Fibroblast of lung (primary cell): ENCODE data around the gene AKAP13. TPM values are rescaled to one million over a fixed set of nuclear protein-coding genes. Genes with fewer than 3 reads are reported as not detected.

Source experiments
- DNase-seq, 2 donors: peaks; one replicate each; pipeline versions ENCODE4 v3.0.0 to v3.0.0-alpha.2; 2010; ENCODE audit warnings: low read depth in 2 of 2
- H2AFZ ChIP-seq: 2 replicates; pipeline ENCODE4 v1.5.1; 2012; ENCODE audit warnings: low read length, control low read depth, inconsistent platforms
- H3K27ac ChIP-seq: 2 replicates; pipeline ENCODE4 v1.5.1; 2011; ENCODE audit warnings: low read length, control low read depth; ENCODE audit not compliant: insufficient read depth
- H3K27me3 ChIP-seq: 2 replicates; pipeline ENCODE4 v1.5.1; 2011; ENCODE audit warnings: mild to moderate bottlenecking, low read length; ENCODE audit not compliant: control insufficient read depth, insufficient read depth
- H3K36me3 ChIP-seq: 2 replicates; pipeline ENCODE4 v1.5.1; 2011; ENCODE audit warnings: low read length; ENCODE audit not compliant: control insufficient read depth, insufficient read depth
- H3K4me1 ChIP-seq: 2 replicates; pipeline ENCODE4 v1.5.1; 2011; ENCODE audit warnings: low read length; ENCODE audit not compliant: control insufficient read depth, insufficient read depth; ENCODE audit errors: extremely low read depth
- H3K4me2 ChIP-seq: 2 replicates; pipeline ENCODE4 v1.5.1; 2011; ENCODE audit warnings: low read length, control low read depth; ENCODE audit not compliant: insufficient read depth; ENCODE audit errors: extremely low read depth
- H3K4me3 ChIP-seq, 4 experiments: fragments of 200-600 bp in 1 of 4; sonication (generic) in 1 of 4; replicated peaks in 1 of 4; 2 replicates each; pipeline ENCODE4 v1.5.1; 2011 to 2016; ENCODE audit warnings: low read length in 4 of 4, low read depth in 3 of 4, mild to moderate bottlenecking in 3 of 4, control low read depth in 2 of 4, inconsistent platforms in 1 of 4, mixed read lengths in 1 of 4; ENCODE audit not compliant: insufficient read depth in 1 of 4; ENCODE audit errors: control extremely low read depth in 1 of 4
- H3K79me2 ChIP-seq: 2 replicates; pipeline ENCODE4 v1.5.1; 2012; ENCODE audit warnings: mild to moderate bottlenecking, low read length, inconsistent platforms; ENCODE audit not compliant: control insufficient read depth, insufficient read depth
- H3K9ac ChIP-seq: 2 replicates; pipeline ENCODE4 v1.5.1; 2011; ENCODE audit warnings: mild to moderate bottlenecking, low read length, control low read depth; ENCODE audit not compliant: insufficient read depth
- H3K9me3 ChIP-seq: 2 replicates; pipeline ENCODE4 v1.5.1; 2012; ENCODE audit warnings: low read depth, low read length; ENCODE audit not compliant: control insufficient read depth, insufficient read depth
- H4K20me1 ChIP-seq: 2 replicates; pipeline ENCODE4 v1.5.1; 2011; ENCODE audit warnings: low read length; ENCODE audit not compliant: control insufficient read depth, insufficient read depth; ENCODE audit errors: extremely low read depth
- CTCF ChIP-seq, 2 donors: IDR thresholded peaks in 1 of 2; conservative IDR thresholded peaks in 1 of 2; 1 replicate in 1 of 2; 2 replicates in 1 of 2; pipeline ENCODE4 v1.5.1; 2011 to 2012; ENCODE audit warnings: low read length in 2 of 2, control low read depth in 1 of 2, inconsistent platforms in 1 of 2, low read depth in 1 of 2, mild to moderate bottlenecking in 1 of 2
- EZH2 ChIP-seq: IDR thresholded peaks from 2 replicates; pipeline ENCODE4 v1.5.1; 2012; ENCODE audit warnings: low read length, control low read depth, mild to moderate bottlenecking; ENCODE audit errors: missing control alignments
- polyA plus RNA-seq, 2 donors: library from polyadenylated mRNA; depleted of rRNA in 1 of 2; stranded (reverse) in 1 of 2; unstranded in 1 of 2; fragments of >200 nt; gene quantifications; 2 replicates each; pipeline ENCODE4 v1.2.1, GENCODE V29; 2011 to 2012; ENCODE audit warnings: missing spikeins in 1 of 2
- total RNA-seq: library from RNA; depleted of rRNA; stranded (reverse); fragments of >200 nt; gene quantifications from 2 replicates; pipeline ENCODE4 v1.2.1, GENCODE V29; 2014

The AKAP13 gene
- total and polyA plus RNA-seq, 2 donors (not counting 1 experiment from before 2014, with no cell fraction given) = 8.3 to 68.4 TPM

GRCh38 chr15:85464471-85464870 is 84.1 kb downstream of the AKAP13 start:
- no peaks in the 10 kb centered on the region for H3K27me3 ChIP-seq
- H3K4me2 ChIP-seq = no peak overlapping the region
- no peak for TF ChIP-seq CTCF (conservative IDR thresholded peaks at IDR 0.05 in 1 of 2, IDR thresholded peaks at IDR 0.05 in 1 of 2; ENCODE audit: low read depth in 1 of 2, low read length in 2 of 2)
- no peak for TF ChIP-seq EZH2
- H3K9me3 ChIP-seq = no peaks in the 10 kb centered on the region
- H3K27ac ChIP-seq = no peak overlapping the region
- no peak overlapping the region for H3K4me3 ChIP-seq
- H4K20me1 ChIP-seq = no peaks in the 10 kb centered on the region
- no peaks in the 10 kb centered on the region for H3K36me3 ChIP-seq
- no peak overlapping the region for H2AFZ ChIP-seq
- no peak for DNase-seq
- no peaks in the 10 kb centered on the region for H3K4me1 ChIP-seq
- H3K79me2 ChIP-seq = peaks cover 12% of the 10 kb centered on the region
- H3K9ac ChIP-seq = no peak overlapping the region

GRCh38 chr15:85470563-85471271 is 90.3 kb downstream of the AKAP13 start:
- no peaks in the 10 kb centered on the region for H4K20me1 ChIP-seq
- no peak overlapping the region for H3K4me2 ChIP-seq
- H3K9me3 ChIP-seq = no peaks in the 10 kb centered on the region
- no peak overlapping the region for H3K4me3 ChIP-seq
- H3K4me1 ChIP-seq = peaks cover 9% of the 10 kb centered on the region
- H3K27ac ChIP-seq = no peak overlapping the region
- H3K27me3 ChIP-seq = no peaks in the 10 kb centered on the region
- H3K36me3 ChIP-seq = no peaks in the 10 kb centered on the region
- DNase-seq = no peak
- H3K79me2 ChIP-seq = peaks cover 22% of the 10 kb centered on the region
- no peak overlapping the region for H2AFZ ChIP-seq
- TF ChIP-seq CTCF (conservative IDR thresholded peaks at IDR 0.05 in 1 of 2, IDR thresholded peaks at IDR 0.05 in 1 of 2; ENCODE audit: low read depth in 1 of 2, low read length in 2 of 2) (no peak), EZH2 (no peak)
- no peak overlapping the region for H3K9ac ChIP-seq

DNA sequence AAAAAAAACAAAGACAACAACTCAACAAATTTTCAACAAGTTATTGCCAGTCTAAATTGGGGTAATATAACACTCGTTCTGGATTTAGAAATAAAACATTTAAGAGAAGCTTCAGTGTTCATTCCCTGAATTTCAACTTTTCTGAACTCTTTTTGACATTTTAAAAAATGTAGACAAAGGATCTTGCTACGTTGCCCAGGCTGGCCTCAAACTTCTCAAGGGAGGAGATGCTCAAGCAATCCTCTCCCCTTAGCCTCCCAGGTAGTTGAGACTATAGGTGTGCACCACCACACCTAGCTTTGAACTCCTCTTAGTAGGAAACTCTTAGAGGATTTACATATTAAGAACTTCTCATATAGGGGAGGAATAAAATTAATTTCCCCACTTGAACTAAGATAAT is 91.9 kb downstream of the AKAP13 start:
- H3K36me3 ChIP-seq = no peaks in the 10 kb centered on the region
- H3K4me3 ChIP-seq = no peak overlapping the region
- no peak for DNase-seq
- no peaks in the 10 kb centered on the region for H4K20me1 ChIP-seq
- peaks cover 30% of the 10 kb centered on the region for H3K79me2 ChIP-seq
- H3K4me1 ChIP-seq = peaks cover 12% of the 10 kb centered on the region
- no peak overlapping the region for H3K27ac ChIP-seq
- H3K9me3 ChIP-seq = no peaks in the 10 kb centered on the region
- no peak overlapping the region for H3K9ac ChIP-seq
- no peak overlapping the region for H2AFZ ChIP-seq
- H3K4me2 ChIP-seq = no peak overlapping the region
- no peaks in the 10 kb centered on the region for H3K27me3 ChIP-seq
- TF ChIP-seq EZH2 (no peak), CTCF (conservative IDR thresholded peaks at IDR 0.05 in 1 of 2, IDR thresholded peaks at IDR 0.05 in 1 of 2; ENCODE audit: low read depth in 1 of 2, low read length in 2 of 2) (no peak)
